ENCODE results near the gene COBLL1. TPM values are rescaled to one million over a fixed set of nuclear protein-coding genes. Genes with fewer than 3 reads are reported as not detected.

Gene COBLL1
- total RNA-seq, 1 donor from 2014 or later: 13.3 TPM

DNA sequence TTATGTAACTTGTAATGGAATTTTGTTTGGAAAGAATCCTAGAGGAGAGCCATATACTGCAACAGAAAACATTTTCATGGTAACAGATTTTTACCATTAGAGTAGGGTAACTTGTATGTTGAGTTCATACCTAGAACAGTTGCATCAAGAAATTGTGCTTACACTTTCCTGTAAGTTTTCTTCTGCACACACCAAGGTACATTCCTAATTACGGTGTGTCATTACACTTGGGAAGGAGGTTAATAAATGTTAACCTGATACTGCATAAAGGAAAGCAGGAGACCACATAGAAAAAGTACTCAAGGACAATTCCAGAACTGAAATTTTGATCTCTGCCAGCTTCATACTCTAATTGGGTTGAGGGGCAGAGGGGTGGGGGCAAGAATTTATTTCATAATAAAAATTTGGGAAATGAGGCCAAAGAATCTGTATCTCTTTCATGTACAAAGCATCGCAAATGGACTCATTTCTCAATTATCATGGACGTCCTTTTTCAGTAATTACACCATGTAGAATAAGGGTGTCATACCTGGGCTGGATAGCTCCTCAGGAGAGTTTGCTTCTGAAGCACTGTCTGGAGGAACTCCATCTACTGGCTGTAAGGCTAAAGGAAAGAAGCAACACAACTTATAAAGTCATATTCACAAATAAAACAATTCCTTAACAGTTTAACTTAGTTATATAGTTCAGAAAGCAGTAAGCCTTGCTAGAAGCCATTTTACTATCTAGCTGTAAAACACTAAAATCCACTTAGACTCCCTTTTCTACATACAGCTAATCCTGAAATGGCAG lies 137.5 kb downstream of the COBLL1 start:
- Histone ChIP-seq H3K4me1 (no peaks in the 10 kb centered on the region), H3K4me3 (no peak overlapping the region), H3K36me3 (peaks cover 0 to 18% of the 10 kb centered on the region in 2 donors), H3K27me3 (no peaks in the 10 kb centered on the region), H3K27ac (no peak overlapping the region), H3K9me3 (no peaks in the 10 kb centered on the region)
- intact Hi-C loops (cut with DNase I): no loop called here
- DNase-seq (ENCODE audit: low spot score in 2 of 2): no peak
- TF ChIP-seq, protein P1, sequence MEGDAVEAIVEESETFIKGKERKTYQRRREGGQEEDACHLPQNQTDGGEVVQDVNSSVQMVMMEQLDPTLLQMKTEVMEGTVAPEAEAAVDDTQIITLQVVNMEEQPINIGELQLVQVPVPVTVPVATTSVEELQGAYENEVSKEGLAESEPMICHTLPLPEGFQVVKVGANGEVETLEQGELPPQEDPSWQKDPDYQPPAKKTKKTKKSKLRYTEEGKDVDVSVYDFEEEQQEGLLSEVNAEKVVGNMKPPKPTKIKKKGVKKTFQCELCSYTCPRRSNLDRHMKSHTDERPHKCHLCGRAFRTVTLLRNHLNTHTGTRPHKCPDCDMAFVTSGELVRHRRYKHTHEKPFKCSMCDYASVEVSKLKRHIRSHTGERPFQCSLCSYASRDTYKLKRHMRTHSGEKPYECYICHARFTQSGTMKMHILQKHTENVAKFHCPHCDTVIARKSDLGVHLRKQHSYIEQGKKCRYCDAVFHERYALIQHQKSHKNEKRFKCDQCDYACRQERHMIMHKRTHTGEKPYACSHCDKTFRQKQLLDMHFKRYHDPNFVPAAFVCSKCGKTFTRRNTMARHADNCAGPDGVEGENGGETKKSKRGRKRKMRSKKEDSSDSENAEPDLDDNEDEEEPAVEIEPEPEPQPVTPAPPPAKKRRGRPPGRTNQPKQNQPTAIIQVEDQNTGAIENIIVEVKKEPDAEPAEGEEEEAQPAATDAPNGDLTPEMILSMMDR (IDR thresholded peaks at IDR 0.05): no peak

DNA sequence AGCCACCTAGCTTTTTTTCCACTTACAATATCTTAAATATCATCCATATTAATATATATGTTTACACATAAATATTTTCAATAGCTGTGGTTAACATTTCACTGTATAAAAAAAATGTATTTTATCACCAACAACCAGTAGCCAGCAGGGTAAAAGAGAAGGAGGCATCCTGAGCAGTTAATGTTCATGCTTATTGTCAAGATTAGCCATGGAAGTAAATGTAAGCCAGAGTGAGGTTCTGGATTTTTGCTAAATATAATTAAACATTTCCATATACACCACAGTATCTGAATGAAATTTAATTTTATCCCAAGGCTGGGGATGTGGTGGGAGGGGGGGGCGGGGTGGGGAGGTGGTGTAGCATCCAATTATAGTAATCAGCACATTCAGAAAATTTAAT lies 140.1 kb downstream of the COBLL1 start:
- Histone ChIP-seq H3K4me3 (no peak overlapping the region), H3K9me3 (no peaks in the 10 kb centered on the region), H3K27me3 (no peaks in the 10 kb centered on the region), H3K4me1 (no peaks in the 10 kb centered on the region), H3K27ac (no peak overlapping the region), H3K36me3 (peaks cover 0 to 21% of the 10 kb centered on the region in 2 donors)
- TF ChIP-seq, protein P1 (IDR thresholded peaks at IDR 0.05): no peak
- intact Hi-C loops (cut with DNase I): no loop called here
- no peak for DNase-seq (ENCODE audit: low spot score in 2 of 2)

DNA sequence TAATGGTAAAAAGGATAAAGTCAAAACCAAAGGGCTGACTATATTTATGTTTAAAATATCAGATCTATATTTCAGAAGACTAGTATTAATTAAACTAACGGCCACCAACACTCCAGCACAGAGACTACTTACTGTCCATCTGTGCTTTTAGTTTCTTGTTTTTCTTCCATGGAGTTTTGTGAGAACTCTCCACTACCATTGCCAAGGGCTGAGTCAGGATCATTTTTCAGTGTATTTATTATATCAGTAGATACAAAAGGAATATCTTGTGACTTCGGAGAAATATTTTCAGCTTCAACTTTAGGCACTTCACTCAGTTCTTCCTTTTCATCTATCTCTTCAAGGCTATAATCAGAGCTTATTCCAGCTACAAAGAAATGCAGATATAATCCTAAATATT lies 141.2 kb downstream of the COBLL1 start:
- no peaks in the 10 kb centered on the region for H3K27me3 ChIP-seq
- no peak overlapping the region for H3K27ac ChIP-seq
- H3K4me1 ChIP-seq: no peaks in the 10 kb centered on the region
- intact Hi-C loops (cut with DNase I): no loop called here
- H3K9me3 ChIP-seq: no peaks in the 10 kb centered on the region
- TF ChIP-seq, protein P1 (IDR thresholded peaks at IDR 0.05): no peak
- no peak for DNase-seq (ENCODE audit: low spot score in 2 of 2)
- peaks cover 0 to 21% of the 10 kb centered on the region in 2 donors for H3K36me3 ChIP-seq
- no peak overlapping the region for H3K4me3 ChIP-seq

DNA sequence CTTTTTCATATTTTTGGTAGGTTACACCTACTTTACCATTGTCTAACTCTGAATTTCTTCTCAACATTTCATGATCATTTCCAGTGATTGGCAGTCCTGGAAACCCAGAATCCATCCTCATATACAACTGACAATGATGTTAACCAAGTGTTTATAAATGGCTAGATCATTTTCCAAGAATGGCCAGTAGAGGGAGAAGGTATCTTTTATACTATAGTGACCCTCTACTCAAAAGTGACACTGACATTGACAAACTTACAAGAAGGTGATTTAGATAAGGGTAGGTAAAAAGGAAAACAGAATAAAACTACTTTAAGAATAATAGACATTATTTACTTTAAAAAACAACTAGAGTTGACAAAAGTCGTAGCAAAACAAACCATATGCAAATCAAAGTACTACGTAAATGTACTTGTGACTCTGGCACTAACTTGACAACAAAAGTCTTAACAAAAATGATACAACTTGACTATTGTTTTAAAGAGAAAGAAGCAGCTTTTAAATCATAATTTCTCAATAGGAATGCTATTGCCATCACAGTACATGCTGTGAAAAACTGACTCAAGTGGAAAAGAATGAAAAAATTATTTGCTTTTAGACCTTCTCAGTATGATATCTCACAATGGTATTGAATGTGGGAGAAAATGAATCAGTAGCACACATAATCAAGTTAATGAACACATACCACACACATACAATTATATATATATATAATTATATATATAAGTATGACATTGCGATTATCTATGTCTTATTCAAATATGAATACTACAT lies 143.7 kb downstream of the COBLL1 start:
- no peaks in the 10 kb centered on the region for H3K4me1 ChIP-seq
- no peak overlapping the region for H3K4me3 ChIP-seq
- H3K36me3 ChIP-seq: peaks cover 0 to 26% of the 10 kb centered on the region in 2 donors
- intact Hi-C loops (cut with DNase I): no loop called here
- H3K27me3 ChIP-seq: no peaks in the 10 kb centered on the region
- no peaks in the 10 kb centered on the region for H3K9me3 ChIP-seq
- no peak overlapping the region for H3K27ac ChIP-seq
- DNase-seq (ENCODE audit: low spot score in 2 of 2): no peak
- TF ChIP-seq, protein P1 (IDR thresholded peaks at IDR 0.05): peak in 2 of 3 experiments; percentile 13 to 47

DNA sequence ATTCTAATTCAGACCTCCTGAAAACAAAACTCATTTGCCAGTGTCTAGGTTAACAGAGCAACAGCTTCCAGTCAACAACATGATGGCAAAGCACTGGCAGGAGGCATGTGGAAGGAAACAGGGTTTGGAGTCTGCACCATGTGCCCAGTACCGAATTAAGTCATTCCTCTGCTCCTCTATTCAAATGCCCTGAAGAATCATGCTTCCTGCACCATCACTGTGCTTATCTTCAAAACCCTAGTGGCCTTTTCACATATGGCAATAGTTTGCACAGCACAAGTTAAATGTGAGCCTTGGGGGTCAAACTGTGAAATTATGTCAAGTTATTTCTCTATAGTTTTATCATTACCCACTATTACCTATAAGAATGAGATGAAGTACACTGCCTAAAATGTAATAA lies 145.0 kb downstream of the COBLL1 start:
- intact Hi-C loops (cut with DNase I): no loop called here
- no peak overlapping the region for H3K4me3 ChIP-seq
- no peaks in the 10 kb centered on the region for H3K9me3 ChIP-seq
- DNase-seq (ENCODE audit: low spot score in 2 of 2): no peak
- no peak overlapping the region for H3K27ac ChIP-seq
- H3K4me1 ChIP-seq: no peaks in the 10 kb centered on the region
- no peaks in the 10 kb centered on the region for H3K27me3 ChIP-seq
- peaks cover 0 to 27% of the 10 kb centered on the region in 2 donors for H3K36me3 ChIP-seq
- TF ChIP-seq, protein P1 (IDR thresholded peaks at IDR 0.05): no peak
